Heart left ventricle (tissue), 13 donors: Measurements from ENCODE around the gene AHR.

Source experiments
- CTCF ChIP-seq, 12 donors: fragments of 200-600 bp; sonication (generic) in 4 of 12; IDR thresholded peaks; one replicate each; pipeline versions ENCODE4 v1.5.0 to v1.8.0; 2018 to 2022; ENCODE audit warnings: antibody characterized with exemption in 12 of 12, mild to moderate bottlenecking in 5 of 12
- POLR2A ChIP-seq, 2 donors: fragments of 450-650 bp; IDR thresholded peaks; one replicate each; pipeline ENCODE4 v1.6.1; 2017; ENCODE audit warnings: antibody characterized with exemption in 2 of 2, mild to moderate bottlenecking in 2 of 2, moderate library complexity in 2 of 2
- donor health status: ischemic (EF 13 %, LVEDD 7.1; RV severe dilation, severe dysfunction).
- donor health status: DM: no; HTN: yes; CAD: no.
- donor health status: DM: no; HTN: no; CAD: no.
- donor health status: ischemic (EF 25% LVEDD 6.9; RV normal size, moderate dysfunction).
- donor health status: ischemic (EF 25% LVEDD 5.7; RV mildly dilated, moderate dysfunction).
- donor health status: ischemic (EF 35%, LVEDD 5.7; RV mildly dilated, moderate dysfunction).
- donor health status: nonischemic (EF 11% LVEDD 7.7; RV severe dilation, severe dysfunction).
- donor health status: DM: yes; HTN: yes; CAD: no.
- donor health status: PGD.
- donor health status: ischemic (EF 29% LVEDD 5.4; RV normal size, mild dysfunction).
- donor health status: nonischemic (EF 23%, LVEDD 6.1; RV moderate dilation, normal function).

GRCh38 chr7:17329440-17329839 is 31.0 kb downstream of the AHR start:
- TF ChIP-seq CTCF (IDR thresholded peaks at IDR 0.05) (no peak), POLR2A (IDR thresholded peaks at IDR 0.05) (no peak)
